ENCODE measurements around the gene GATC. TPM values are rescaled to one million over a fixed set of nuclear protein-coding genes. Genes with fewer than 3 reads are reported as not detected.

Gene GATC
- total and polyA plus RNA-seq, 10 of the 15 experiments (the other 5 are each of a cell fraction or from before 2014, with no cell fraction given), result 5.1 to 40.3 (median 22.9) TPM

GRCh38 chr12:120490325-120490724, 44.1 kb downstream of the GATC start:
- H3K4me2 ChIP-seq (ENCODE audit: control insufficient read depth, insufficient read depth), result no peak overlapping the region
- H3K9ac ChIP-seq (ENCODE audit: control insufficient read depth, insufficient read depth, low read length), result no peak overlapping the region
- H3K36me3 ChIP-seq (ENCODE audit: control insufficient read depth in 2 of 2, insufficient read depth in 2 of 2, low read length in 1 of 2), result no peaks in the 10 kb centered on the region; a peak in 1 of 4 replicates
- DNase-seq (ENCODE audit: low read depth, low spot score) (no peak), FAIRE-seq (no peak), ATAC-seq (no peak)
- ChIA-PET POLR2A (interaction anchor here (0.5 to 1.2 kb wide), 2 partner anchors 11 to 12 kb away, joined by 3 to 5 read pairs; no protein-coding TSS in a partner anchor), RAD21 (ENCODE audit: unreplicated experiment) (no interaction called here), SMC1A (ENCODE audit: uncharacterized antibody, unreplicated experiment) (no interaction called here), CTCF (interaction anchor here (1.6 kb wide), 1 partner anchor 20 kb away, joined by 4 read pairs; the partner anchor contains the start of gene SRSF9)
- H4K20me1 ChIP-seq (ENCODE audit: control insufficient read depth, insufficient read depth), result no peaks in the 10 kb centered on the region
- no TSS peak for BruUV-seq (replicated peaks)
- H3K27me3 ChIP-seq (replicated peaks in 1 of 2; ENCODE audit: control insufficient read depth in 2 of 2, insufficient read depth in 2 of 2, low read length in 1 of 2), result no peaks in the 10 kb centered on the region
- no peak overlapping the region for H3K4me3 ChIP-seq
- H3K4me1 ChIP-seq (ENCODE audit: control insufficient read depth, insufficient read depth, low read length), result peaks cover 4% of the 10 kb centered on the region
- H3K9me3 ChIP-seq (replicated peaks; ENCODE audit: control insufficient read depth, insufficient read depth, low read length), result no peaks in the 10 kb centered on the region
- 97% methylated on average over 5 of the region's 5 CpGs for WGBS (ENCODE audit: insufficient coverage, insufficient replicate concordance, low lambda C conversion rate, missing lambda C conversion rate)
- H2AFZ ChIP-seq (ENCODE audit: control insufficient read depth, low read depth, low read length), result no peak overlapping the region
- H3K27ac ChIP-seq (ENCODE audit: control insufficient read depth, insufficient read depth), result no peak overlapping the region
- intact Hi-C loops (cut with micrococcal nuclease; ENCODE audit: unreplicated experiment) (no loop called here), in situ Hi-C loops (cut with MboI) (no loop called here)
- peaks cover 6% of the 10 kb centered on the region for H3K79me2 ChIP-seq (ENCODE audit: control insufficient read depth, insufficient read depth, low read length)
- TF ChIP-seq NFXL1 (IDR thresholded peaks at IDR 0.05; ENCODE audit: borderline replicate concordance) (no peak), BMI1 (IDR thresholded peaks at IDR 0.05; ENCODE audit: borderline replicate concordance) (no peak), NFIC (IDR thresholded peaks at IDR 0.05; ENCODE audit: low read depth, low read length) (no peak), YY1 (IDR thresholded peaks at IDR 0.05; ENCODE audit: low read depth, low read length) (no peak), WRNIP1 (IDR thresholded peaks at IDR 0.05; ENCODE audit: borderline replicate concordance, low read depth, low read length) (no peak), RB1 (IDR thresholded peaks at IDR 0.05; ENCODE audit: borderline replicate concordance) (no peak), IKZF1 (conservative IDR thresholded peaks at IDR 0.05) (no peak), STAT3 (IDR thresholded peaks at IDR 0.05; ENCODE audit: low read depth, low read length) (no peak), SMARCA5 (IDR thresholded peaks at IDR 0.05) (no peak), SPI1 (IDR thresholded peaks at IDR 0.05; ENCODE audit: borderline replicate concordance, insufficient read depth, low read depth, low read length) (no peak), ZBTB11 (CRISPR knock-in tag; IDR thresholded peaks at IDR 0.05) (no peak), PML (IDR thresholded peaks at IDR 0.05; ENCODE audit: low read length) (no peak)
- TF ChIP-seq, protein P1, sequence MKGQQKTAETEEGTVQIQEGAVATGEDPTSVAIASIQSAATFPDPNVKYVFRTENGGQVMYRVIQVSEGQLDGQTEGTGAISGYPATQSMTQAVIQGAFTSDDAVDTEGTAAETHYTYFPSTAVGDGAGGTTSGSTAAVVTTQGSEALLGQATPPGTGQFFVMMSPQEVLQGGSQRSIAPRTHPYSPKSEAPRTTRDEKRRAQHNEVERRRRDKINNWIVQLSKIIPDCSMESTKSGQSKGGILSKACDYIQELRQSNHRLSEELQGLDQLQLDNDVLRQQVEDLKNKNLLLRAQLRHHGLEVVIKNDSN (IDR thresholded peaks at IDR 0.05; ENCODE audit: borderline replicate concordance, extremely low read length, insufficient read depth, low read depth, low read length), result no peak
- TF ChIP-seq, protein P2, sequence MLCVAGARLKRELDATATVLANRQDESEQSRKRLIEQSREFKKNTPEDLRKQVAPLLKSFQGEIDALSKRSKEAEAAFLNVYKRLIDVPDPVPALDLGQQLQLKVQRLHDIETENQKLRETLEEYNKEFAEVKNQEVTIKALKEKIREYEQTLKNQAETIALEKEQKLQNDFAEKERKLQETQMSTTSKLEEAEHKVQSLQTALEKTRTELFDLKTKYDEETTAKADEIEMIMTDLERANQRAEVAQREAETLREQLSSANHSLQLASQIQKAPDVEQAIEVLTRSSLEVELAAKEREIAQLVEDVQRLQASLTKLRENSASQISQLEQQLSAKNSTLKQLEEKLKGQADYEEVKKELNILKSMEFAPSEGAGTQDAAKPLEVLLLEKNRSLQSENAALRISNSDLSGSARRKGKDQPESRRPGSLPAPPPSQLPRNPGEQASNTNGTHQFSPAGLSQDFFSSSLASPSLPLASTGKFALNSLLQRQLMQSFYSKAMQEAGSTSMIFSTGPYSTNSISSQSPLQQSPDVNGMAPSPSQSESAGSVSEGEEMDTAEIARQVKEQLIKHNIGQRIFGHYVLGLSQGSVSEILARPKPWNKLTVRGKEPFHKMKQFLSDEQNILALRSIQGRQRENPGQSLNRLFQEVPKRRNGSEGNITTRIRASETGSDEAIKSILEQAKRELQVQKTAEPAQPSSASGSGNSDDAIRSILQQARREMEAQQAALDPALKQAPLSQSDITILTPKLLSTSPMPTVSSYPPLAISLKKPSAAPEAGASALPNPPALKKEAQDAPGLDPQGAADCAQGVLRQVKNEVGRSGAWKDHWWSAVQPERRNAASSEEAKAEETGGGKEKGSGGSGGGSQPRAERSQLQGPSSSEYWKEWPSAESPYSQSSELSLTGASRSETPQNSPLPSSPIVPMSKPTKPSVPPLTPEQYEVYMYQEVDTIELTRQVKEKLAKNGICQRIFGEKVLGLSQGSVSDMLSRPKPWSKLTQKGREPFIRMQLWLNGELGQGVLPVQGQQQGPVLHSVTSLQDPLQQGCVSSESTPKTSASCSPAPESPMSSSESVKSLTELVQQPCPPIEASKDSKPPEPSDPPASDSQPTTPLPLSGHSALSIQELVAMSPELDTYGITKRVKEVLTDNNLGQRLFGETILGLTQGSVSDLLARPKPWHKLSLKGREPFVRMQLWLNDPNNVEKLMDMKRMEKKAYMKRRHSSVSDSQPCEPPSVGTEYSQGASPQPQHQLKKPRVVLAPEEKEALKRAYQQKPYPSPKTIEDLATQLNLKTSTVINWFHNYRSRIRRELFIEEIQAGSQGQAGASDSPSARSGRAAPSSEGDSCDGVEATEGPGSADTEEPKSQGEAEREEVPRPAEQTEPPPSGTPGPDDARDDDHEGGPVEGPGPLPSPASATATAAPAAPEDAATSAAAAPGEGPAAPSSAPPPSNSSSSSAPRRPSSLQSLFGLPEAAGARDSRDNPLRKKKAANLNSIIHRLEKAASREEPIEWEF (IDR thresholded peaks at IDR 0.05; ENCODE audit: insufficient replicate concordance, low read depth, low read length), result no peak

All from GM12878 (cell line).